HepG2 (cell line): ENCODE measurements around the gene CD300A.

Experiments used
- CHD2 ChIP-seq: IDR thresholded peaks from 2 replicates; pipeline ENCODE4 v1.6.1; 2011; ENCODE audit warnings: low read depth, low read length, improper control_type of control experiment
- NCOA1 ChIP-seq: sonication (generic); formaldehyde crosslinking; IDR thresholded peaks from 2 replicates; pipeline ENCODE4 v1.9.0; 2021; ENCODE audit warnings: missing genetic modification reagents
- NR3C1 ChIP-seq: sonication (generic); formaldehyde crosslinking; IDR thresholded peaks from 2 replicates; pipeline ENCODE4 v1.4.0; 2020; ENCODE audit warnings: missing genetic modification reagents
- PCBP2 ChIP-seq: fragments of 200-400 bp; formaldehyde crosslinking; optimal IDR thresholded peaks from 2 replicates; pipeline ENCODE3; 2018; ENCODE audit warnings: low read length, low read depth; ENCODE audit not compliant: poor library complexity, severe bottlenecking
- ZNF549 ChIP-seq: sonication (generic); formaldehyde crosslinking; IDR thresholded peaks from 2 replicates; pipeline ENCODE4 v1.5.0; 2020; ENCODE audit warnings: missing genetic modification reagents

- TF ChIP-seq NR3C1 (CRISPR knock-in tag) (no peak), NCOA1 (no peak), CHD2 (no peak), PCBP2 (no peak), ZNF549 (no peak)
Observed at GRCh38 chr17:74472890-74473289, 6.5 kb downstream of the CD300A start.
